Trophoblast cell (in vitro differentiated cells and primary cell): Measurements from ENCODE around the gene CMKLR1.

ENCODE experiments used
- DNase-seq, 2 donors: peaks; one replicate each; pipeline ENCODE4 v3.0.0-alpha.2; 2016
- H2AFZ ChIP-seq: 2 replicates; pipeline ENCODE4 v1.6.1; 2013; ENCODE audit warnings: low read length, moderate library complexity, mild to moderate bottlenecking; ENCODE audit not compliant: insufficient read depth, poor library complexity
- H2AK5ac ChIP-seq: 2 replicates; pipeline ENCODE4 v1.6.1; 2013; ENCODE audit warnings: mild to moderate bottlenecking, low read length
- H2BK120ac ChIP-seq: 2 replicates; pipeline ENCODE4 v1.6.1; 2013; ENCODE audit warnings: low read length, mild to moderate bottlenecking, moderate library complexity; ENCODE audit not compliant: insufficient read depth, poor library complexity
- H2BK12ac ChIP-seq: 2 replicates; pipeline ENCODE4 v1.6.1; 2013; ENCODE audit warnings: mild to moderate bottlenecking, low read length, moderate library complexity
- H2BK5ac ChIP-seq: 2 replicates; pipeline ENCODE4 v1.6.1; 2013; ENCODE audit warnings: low read length, low read depth, moderate library complexity, mild to moderate bottlenecking; ENCODE audit not compliant: poor library complexity
- H3K14ac ChIP-seq: 2 replicates; pipeline ENCODE4 v1.6.1; 2013; ENCODE audit warnings: mild to moderate bottlenecking, low read length
- H3K18ac ChIP-seq: 2 replicates; pipeline ENCODE4 v1.6.1; 2013; ENCODE audit warnings: mild to moderate bottlenecking, low read length
- H3K23ac ChIP-seq: 2 replicates; pipeline ENCODE4 v1.6.1; 2013; ENCODE audit warnings: low read length
- H3K27ac ChIP-seq: 2 replicates; pipeline ENCODE4 v1.5.1; 2013; ENCODE audit warnings: low read depth, mild to moderate bottlenecking, inconsistent platforms, low read length, moderate library complexity
- H3K27me3 ChIP-seq: 2 replicates; pipeline ENCODE4 v1.6.1; 2013; ENCODE audit warnings: inconsistent platforms, mild to moderate bottlenecking, low read length, moderate library complexity; ENCODE audit not compliant: insufficient read depth
- H3K36me3 ChIP-seq, 2 experiments: 1 replicate in 1 of 2; 2 replicates in 1 of 2; pipeline ENCODE4 v1.6.1; 2013; ENCODE audit warnings: low read length in 2 of 2, mild to moderate bottlenecking in 2 of 2, moderate library complexity in 1 of 2; ENCODE audit not compliant: insufficient read depth in 2 of 2, control insufficient read depth in 1 of 2
- H3K4ac ChIP-seq: 2 replicates; pipeline ENCODE4 v1.6.1; 2013; ENCODE audit warnings: low read depth, mild to moderate bottlenecking, low read length, moderate library complexity
- H3K4me1 ChIP-seq, 2 experiments: 1 replicate in 1 of 2; 2 replicates in 1 of 2; pipeline ENCODE4 v1.6.1; 2013; ENCODE audit warnings: low read length in 2 of 2, mild to moderate bottlenecking in 2 of 2, moderate library complexity in 1 of 2; ENCODE audit not compliant: insufficient read depth in 2 of 2, control insufficient read depth in 1 of 2
- H3K4me2 ChIP-seq: 2 replicates; pipeline ENCODE4 v1.6.1; 2013; ENCODE audit warnings: inconsistent platforms, mild to moderate bottlenecking, low read length, moderate library complexity
- H3K4me3 ChIP-seq: 2 replicates; pipeline ENCODE4 v1.5.1; 2013; ENCODE audit warnings: mild to moderate bottlenecking, low read depth, low read length, inconsistent platforms
- H3K79me1 ChIP-seq: one replicate; pipeline ENCODE4 v1.6.1; 2013; ENCODE audit warnings: low read length
- H3K79me2 ChIP-seq: 2 replicates; pipeline ENCODE4 v1.6.1; 2013; ENCODE audit warnings: low read length, mild to moderate bottlenecking; ENCODE audit not compliant: control insufficient read depth, insufficient read depth, poor library complexity
- H3K9ac ChIP-seq: 2 replicates; pipeline ENCODE4 v1.6.1; 2013; ENCODE audit warnings: mild to moderate bottlenecking, low read length
- H3K9me3 ChIP-seq: 2 replicates; pipeline ENCODE4 v1.6.1; 2013; ENCODE audit warnings: low read depth, mild to moderate bottlenecking, control low read depth, inconsistent platforms, low read length; ENCODE audit not compliant: insufficient read depth
- H4K12ac ChIP-seq: 2 replicates; pipeline ENCODE4 v1.6.1; 2013; ENCODE audit warnings: low read depth, mild to moderate bottlenecking, low read length, moderate library complexity
- H4K8ac ChIP-seq: 2 replicates; pipeline ENCODE4 v1.6.1; 2013; ENCODE audit warnings: low read depth, mild to moderate bottlenecking, low read length, moderate library complexity
- H4K91ac ChIP-seq: one replicate; pipeline ENCODE4 v1.6.1; 2013; ENCODE audit warnings: low read depth, mild to moderate bottlenecking, low read length, moderate library complexity
- WGBS: extraction: QIAGEN DNeasy Blood & Tissue Kit; methylation state at CpG from one replicate; pipeline ENCODE4 v1.1.7; 2013; ENCODE audit warnings: missing lambda C conversion rate; ENCODE audit not compliant: insufficient read length, insufficient coverage; ENCODE audit errors: extremely low coverage; 5-methylcytosine and 5-hydroxymethylcytosine counted together

Gene CMKLR1

DNA sequence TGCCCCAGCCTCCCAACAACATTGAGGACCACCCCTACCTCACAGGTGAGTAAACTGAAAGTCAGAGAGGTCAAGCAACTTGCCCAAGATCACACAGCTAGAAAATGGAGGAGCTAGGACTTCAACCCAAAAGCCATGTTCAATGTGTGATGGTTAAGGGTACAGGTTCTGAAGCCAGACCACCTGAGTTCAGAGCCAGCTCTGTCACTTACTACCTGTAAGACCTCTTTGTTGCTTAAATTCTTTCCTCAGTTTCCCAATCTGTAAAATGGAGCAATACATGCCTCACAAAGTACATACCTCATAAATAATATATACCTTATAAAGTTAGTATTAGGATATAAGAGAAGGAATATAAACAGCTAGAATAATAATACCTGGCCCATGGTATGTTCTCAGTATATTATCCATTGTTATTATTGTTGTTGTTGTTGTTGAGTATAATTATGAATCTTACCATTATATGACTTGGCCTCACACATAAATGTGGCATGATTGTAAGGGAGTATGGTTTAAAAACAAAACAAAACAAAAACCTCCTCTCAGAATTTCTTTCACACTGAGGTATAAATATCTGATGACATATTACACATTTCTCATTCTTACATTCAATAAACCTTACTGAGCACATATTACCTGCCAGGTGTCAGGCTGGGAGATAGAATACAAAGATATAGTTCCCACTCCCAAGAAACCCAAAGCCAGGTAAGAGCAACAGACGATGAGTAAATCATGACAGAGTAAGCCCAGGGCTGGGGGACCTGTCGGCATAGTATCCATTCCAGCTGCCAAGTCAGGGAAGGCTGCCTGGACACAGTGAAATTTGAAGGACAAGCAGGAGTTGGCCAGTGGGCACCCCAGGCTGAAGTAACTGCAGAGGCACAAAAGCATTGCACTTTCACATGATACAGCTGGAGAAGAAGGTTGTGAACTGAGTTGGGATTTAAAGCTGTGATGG is 19.6 kb downstream of the CMKLR1 start:
- H3K4me3 ChIP-seq: no peak overlapping the region
- no peaks in the 10 kb centered on the region for H3K79me1 ChIP-seq
- H4K12ac ChIP-seq: no peak overlapping the region
- no peak overlapping the region for H2BK120ac ChIP-seq
- peaks cover 3 to 7% of the 10 kb centered on the region in 2 experiments for H3K4me1 ChIP-seq
- WGBS: no CpG with 5 or more reads among the region's 2 CpGs
- no peak overlapping the region for H3K4ac ChIP-seq
- H2BK5ac ChIP-seq: no peak overlapping the region
- no peak overlapping the region for H3K14ac ChIP-seq
- no peaks in the 10 kb centered on the region for H3K27me3 ChIP-seq
- no peak overlapping the region for H4K91ac ChIP-seq
- no peak for DNase-seq
- no peak overlapping the region for H2AK5ac ChIP-seq
- H3K4me2 ChIP-seq: no peak overlapping the region
- H3K79me2 ChIP-seq: no peaks in the 10 kb centered on the region
- no peak overlapping the region for H3K23ac ChIP-seq
- no peak overlapping the region for H3K27ac ChIP-seq
- H4K8ac ChIP-seq: no peak overlapping the region
- no peak overlapping the region for H3K9ac ChIP-seq
- no peaks in the 10 kb centered on the region for H3K36me3 ChIP-seq
- no peaks in the 10 kb centered on the region for H3K9me3 ChIP-seq
- no peak overlapping the region for H3K18ac ChIP-seq
- H2BK12ac ChIP-seq: no peak overlapping the region
- H2AFZ ChIP-seq: no peak overlapping the region

DNA sequence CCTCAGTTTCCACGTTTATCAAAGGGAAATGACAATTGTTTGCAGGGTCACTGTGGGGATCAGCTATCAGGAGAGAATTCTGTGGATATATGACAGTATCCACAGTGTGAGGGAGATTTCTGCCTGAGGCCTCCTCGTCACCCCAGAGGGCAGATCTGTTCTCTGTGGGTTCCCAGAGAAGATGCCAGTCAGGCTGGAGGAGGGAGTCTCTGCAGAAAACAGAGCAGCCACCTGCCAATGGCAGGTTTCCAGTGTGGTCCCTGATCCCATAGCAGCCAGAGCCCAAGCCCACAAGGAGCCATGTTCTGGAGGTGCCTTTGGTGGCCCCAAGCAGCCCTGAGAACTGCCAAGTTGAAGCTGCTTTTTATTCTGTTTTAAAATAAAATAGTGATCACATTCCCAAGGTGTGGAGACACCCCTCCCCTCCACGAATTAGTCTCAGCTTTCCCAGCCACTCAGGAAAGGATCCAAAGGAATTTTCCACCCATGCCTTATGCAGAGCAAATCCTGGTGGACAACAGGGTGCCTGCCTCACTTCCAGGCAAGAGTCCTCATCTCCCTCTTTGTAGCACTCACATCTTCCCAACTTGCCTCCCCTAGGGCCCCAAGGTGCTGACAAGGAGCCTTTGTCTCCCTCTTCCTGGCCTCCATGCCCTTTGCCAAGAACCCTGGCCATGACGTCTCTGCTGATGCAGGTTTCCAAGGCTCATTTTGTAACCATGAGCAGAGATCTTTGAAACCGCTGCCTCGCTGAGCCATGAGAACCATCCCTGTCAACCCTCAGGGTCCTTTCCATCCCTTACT is 20.4 kb downstream of the CMKLR1 start:
- no peak overlapping the region for H3K9ac ChIP-seq
- no peaks in the 10 kb centered on the region for H3K27me3 ChIP-seq
- H3K4me2 ChIP-seq: no peak overlapping the region
- H3K4me1 ChIP-seq: peaks cover 3 to 13% of the 10 kb centered on the region in 2 experiments
- no peak overlapping the region for H3K4ac ChIP-seq
- no peak overlapping the region for H2BK5ac ChIP-seq
- H2BK12ac ChIP-seq: no peak overlapping the region
- no peak overlapping the region for H3K4me3 ChIP-seq
- no peak overlapping the region for H4K91ac ChIP-seq
- WGBS: no CpG with 5 or more reads among the region's 6 CpGs
- H3K79me2 ChIP-seq: no peaks in the 10 kb centered on the region
- H2BK120ac ChIP-seq: no peak overlapping the region
- H3K36me3 ChIP-seq: no peaks in the 10 kb centered on the region
- no peak for DNase-seq
- H3K27ac ChIP-seq: no peak overlapping the region
- H3K23ac ChIP-seq: no peak overlapping the region
- no peak overlapping the region for H3K14ac ChIP-seq
- no peak overlapping the region for H4K12ac ChIP-seq
- no peak overlapping the region for H3K18ac ChIP-seq
- no peak overlapping the region for H2AK5ac ChIP-seq
- no peak overlapping the region for H4K8ac ChIP-seq
- no peak overlapping the region for H2AFZ ChIP-seq
- no peaks in the 10 kb centered on the region for H3K79me1 ChIP-seq
- no peaks in the 10 kb centered on the region for H3K9me3 ChIP-seq

DNA sequence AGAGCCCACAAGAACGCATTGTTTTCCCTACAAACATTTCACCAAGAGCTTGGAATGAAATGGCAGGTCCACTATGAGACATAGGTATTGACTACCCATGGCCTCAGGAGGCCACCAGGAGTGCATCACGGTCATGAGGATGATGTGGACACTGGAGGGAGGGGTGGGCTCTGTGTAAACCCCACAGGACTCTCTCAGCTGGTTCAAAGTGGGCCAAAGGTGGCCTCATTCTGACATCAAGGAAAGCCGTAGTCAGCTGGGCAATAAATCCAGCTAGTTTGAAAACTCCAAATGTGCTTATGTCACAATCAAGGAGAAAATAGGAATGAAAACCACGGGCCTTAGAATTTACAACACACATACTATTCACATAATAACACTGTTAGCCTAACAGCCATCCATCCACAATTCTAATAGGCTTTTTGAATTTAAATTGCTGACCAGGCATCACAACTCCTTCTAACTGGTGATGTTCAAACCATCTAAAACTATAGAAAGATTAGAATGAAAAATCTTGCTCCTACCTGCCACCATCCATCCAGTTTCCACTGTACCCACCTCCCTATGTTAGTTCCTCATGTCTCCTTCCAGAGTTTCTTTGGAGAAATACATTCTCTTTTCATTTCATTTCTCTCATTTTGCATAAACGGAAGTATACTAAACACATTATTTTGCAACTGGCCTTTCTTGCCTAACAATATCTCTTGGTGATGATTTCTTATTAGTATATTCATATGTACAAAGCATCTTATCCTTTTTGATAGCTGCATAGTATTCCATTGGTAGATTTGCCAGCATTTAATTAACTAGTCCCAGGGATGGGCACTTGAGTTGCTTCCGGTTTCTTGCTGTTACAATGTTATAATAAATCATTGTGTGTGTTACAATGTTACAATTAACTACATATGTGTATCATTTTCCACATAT is 21.5 kb downstream of the CMKLR1 start:
- H2AK5ac ChIP-seq: no peak overlapping the region

More for the DNA sequence above, 21.5 kb downstream of the CMKLR1 start:
- Histone ChIP-seq H3K9me3 (no peaks in the 10 kb centered on the region), H3K9ac (no peak overlapping the region), H3K4me3 (no peak overlapping the region), H2BK5ac (no peak overlapping the region), H3K36me3 (no peaks in the 10 kb centered on the region), H4K8ac (no peak overlapping the region), H3K79me1 (no peaks in the 10 kb centered on the region), H3K27ac (no peak overlapping the region), H3K4ac (no peak overlapping the region), H2BK12ac (no peak overlapping the region), H3K27me3 (no peaks in the 10 kb centered on the region), H2BK120ac (no peak overlapping the region), H3K23ac (no peak overlapping the region), H4K91ac (no peak overlapping the region), H2AFZ (no peak overlapping the region), H4K12ac (no peak overlapping the region), H3K4me1 (peaks cover 12 to 23% of the 10 kb centered on the region in 2 experiments), H3K4me2 (no peak overlapping the region), H3K14ac (no peak overlapping the region), H3K18ac (no peak overlapping the region), H3K79me2 (no peaks in the 10 kb centered on the region)
- WGBS: no CpG with 5 or more reads among the region's 6 CpGs
- no peak for DNase-seq
